ENCODE results near the gene KRTAP19-8.

Gene KRTAP19-8

DNA sequence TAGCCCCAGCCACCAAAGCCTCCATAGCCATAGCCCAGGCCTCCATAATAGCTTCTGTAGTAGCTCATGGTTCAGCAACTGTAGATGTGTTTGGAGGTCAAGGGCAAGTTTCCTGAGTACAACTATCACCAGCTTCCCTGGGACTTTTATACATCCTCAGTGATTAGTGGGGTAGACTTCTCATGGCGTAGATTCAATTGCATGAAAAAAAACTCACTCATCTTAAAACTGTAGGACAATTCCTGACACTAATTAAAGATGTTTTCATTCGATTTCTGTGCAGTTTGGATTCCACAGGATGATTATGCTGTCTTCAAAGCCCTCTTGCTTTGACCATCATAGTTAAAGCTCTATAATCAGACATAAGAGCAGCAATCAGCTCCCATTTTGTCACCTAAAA is at the start of gene KRTAP19-8:
KRTAP19-8 (minus strand) TSS at position 101 of the 400 bp plus-strand sequence; CDS start at position 68, 33 bp downstream.
- DNase-seq = no peak

- no peak for DNase-seq
These were observed 49.6 kb upstream of the KRTAP19-8 start for GRCh38 chr21:31087639-31088473.

- no peak for DNase-seq
These were observed 46.4 kb upstream of the KRTAP19-8 start for GRCh38 chr21:31084689-31085088.

DNA sequence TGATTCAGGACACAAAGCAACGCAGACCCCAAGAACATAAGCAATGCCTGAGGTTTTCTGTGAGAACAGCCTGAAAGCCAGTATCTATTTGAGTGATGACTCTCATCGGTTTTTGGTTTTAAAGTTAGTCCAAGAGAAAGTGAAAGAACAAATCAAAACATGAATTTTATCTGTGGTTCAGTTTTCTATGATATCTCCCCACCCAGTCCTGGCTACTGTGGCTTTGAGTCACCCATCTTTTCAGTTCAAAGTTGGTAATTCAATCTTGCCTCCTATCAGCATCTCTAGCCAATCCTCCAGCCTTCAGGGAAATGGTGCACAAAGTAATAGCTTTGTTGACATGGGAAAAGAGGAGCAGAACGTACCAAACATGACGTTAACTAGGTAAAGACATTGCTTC is 40.5 kb upstream of the KRTAP19-8 start:
- no peak for DNase-seq

GRCh38 chr21:31078216-31078615 is 39.9 kb upstream of the KRTAP19-8 start:
- DNase-seq = no peak

- DNase-seq = no peak
These were observed 37.6 kb upstream of the KRTAP19-8 start for GRCh38 chr21:31075848-31076247.

DNA sequence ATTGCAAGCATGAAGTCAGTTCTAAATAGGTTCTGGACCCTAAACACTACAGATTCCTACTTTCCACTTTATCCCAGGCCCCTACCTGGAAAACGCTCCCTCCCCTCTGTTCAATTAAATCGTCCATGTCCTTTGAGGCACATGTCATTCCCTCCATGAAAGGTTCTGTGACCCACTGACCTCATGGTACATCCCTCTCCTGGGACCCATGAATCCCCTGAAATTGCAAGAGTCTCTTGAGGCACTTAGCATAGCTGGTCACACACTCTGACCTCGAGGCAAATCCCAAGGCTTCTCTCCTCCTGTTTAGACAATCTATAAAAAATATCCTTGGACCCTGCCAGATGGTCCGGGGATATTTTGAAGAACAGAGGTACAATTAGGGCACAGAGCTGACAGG is 34.3 kb upstream of the KRTAP19-8 start:
- no peak for DNase-seq

DNA sequence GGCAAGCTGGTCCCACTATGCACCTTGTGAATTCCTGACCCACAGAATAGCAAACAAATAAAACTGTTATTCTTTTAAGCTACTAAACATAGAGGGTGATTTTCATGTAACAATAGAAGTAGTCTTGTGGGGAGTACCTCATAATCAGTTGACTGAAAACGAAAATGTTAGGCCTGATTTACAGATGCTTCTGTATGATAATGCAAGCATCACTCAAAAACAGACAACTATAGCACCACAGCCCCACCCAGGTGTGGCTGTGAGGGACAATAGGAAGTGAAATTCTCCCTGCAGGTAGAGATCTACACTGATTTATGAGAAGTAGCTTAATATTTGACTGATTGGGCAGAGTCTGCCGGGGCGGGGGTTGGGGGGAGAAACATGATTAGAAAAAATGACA is 26.5 kb upstream of the KRTAP19-8 start:
- DNase-seq = no peak

GRCh38 chr21:31052489-31053142 is 14.3 kb upstream of the KRTAP19-8 start:
- DNase-seq = no peak

GRCh38 chr21:31050577-31051157 is 12.4 kb upstream of the KRTAP19-8 start:
- no peak for DNase-seq

DNA sequence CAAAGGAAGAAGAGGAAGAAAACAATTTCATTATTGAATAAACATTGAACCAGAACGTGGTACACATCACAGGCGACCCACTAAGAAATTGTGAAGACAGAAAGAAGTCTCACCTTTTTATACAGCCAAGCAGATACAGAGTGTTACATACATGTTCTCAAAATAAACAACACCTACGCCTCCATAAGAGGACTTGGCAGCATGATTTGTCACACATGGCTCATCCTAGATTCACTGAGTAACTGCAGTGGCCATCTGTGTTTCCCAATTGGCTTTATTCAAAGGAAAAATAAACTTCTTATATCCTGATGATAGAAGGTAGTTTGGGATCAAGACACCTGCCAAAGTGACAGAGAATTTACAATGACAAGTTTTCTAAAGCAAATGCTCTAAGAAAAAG is 7.6 kb upstream of the KRTAP19-8 start:
- no peak for DNase-seq

- no peak for DNase-seq
These were observed 5.2 kb upstream of the KRTAP19-8 start for GRCh38 chr21:31043471-31043870.

GRCh38 chr21:31042080-31042464 is 3.8 kb upstream of the KRTAP19-8 start:
- DNase-seq = no peak

DNA sequence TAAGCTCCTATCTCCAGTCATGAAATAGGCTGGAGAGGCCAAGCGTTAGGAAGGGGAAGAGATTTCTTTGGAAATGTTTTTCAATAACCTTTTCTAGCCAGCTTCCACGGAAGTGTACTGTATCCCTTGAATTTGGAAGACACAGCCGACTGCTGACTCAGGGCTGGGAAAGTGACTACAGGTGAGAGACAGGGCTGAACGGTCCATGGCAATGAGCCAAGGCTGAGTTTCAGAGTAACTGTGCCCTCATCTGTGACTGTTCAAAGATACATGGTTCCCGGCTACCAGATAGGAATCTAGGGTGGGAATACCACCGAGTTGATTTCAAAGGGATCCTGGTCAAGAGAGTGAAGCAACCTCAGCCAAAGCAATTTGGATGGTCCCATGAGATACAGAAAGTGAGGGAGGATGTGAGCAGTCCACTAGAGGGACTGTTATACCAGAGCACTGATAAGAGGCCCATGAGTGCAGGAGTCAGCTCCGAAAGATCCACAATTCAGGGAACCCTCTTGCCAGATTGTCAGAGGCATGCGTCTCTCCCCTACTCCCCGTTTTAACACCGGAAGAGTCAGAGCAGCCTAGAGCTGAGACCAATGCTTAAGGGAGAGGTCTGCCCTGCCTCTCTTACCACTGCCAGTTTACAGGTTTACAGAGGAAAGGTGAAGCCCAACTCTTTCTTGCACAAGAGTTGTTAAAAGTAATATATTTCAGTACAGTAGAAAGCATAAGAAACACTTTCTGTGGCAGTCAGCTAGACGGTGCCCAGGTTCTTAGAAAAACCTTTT is 3.2 kb upstream of the KRTAP19-8 start:
- no peak for DNase-seq

DNA sequence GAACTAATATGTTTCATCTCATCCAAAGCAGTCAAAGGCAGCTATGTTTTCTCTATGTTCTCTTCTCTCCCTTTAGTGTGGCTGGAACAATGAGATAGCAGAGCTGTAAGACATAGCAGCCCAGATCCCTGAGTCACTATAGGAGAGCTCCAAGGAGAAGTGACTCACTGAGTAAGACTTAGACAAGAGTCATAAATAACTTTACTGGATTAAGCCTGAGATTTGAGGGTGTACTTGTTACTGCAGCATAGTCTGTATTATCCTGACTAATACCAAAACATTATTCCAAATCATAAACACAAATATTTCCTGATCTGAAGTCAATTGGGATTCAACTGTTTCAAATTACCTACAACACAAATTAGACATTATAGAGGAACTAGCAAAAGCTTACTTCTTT is 3.9 kb downstream of the KRTAP19-8 start:
- DNase-seq = no peak

GRCh38 chr21:31030367-31031106 is 7.7 kb downstream of the KRTAP19-8 start:
- DNase-seq = no peak

GRCh38 chr21:31023680-31024079 is 14.6 kb downstream of the KRTAP19-8 start:
- no peak for DNase-seq

- no peak for DNase-seq
These were observed 16.0 kb downstream of the KRTAP19-8 start for GRCh38 chr21:31022306-31022705.

DNA sequence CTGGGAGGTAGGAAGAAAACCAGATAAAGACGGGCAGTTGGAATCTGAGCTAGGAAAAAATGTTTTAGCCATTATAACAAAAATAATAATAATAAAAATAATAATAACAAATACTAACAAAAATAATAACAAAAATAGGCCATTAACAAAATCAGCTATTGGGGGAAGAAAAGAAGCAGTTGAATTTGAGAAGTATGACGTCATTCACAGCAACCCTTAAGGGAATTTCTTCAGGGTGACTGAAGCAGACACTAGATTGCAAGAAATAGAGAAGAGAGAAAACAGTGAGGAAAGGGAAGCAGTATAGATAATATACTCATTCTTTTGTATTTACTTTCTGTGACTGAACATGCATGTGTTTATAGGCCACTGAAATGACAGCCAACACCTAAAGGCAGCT is 20.0 kb downstream of the KRTAP19-8 start:
- DNase-seq = no peak

GRCh38 chr21:31014891-31015290 is 23.4 kb downstream of the KRTAP19-8 start:
- DNase-seq = no peak

- DNase-seq = no peak
These were observed 25.9 kb downstream of the KRTAP19-8 start for GRCh38 chr21:31012133-31013089.

Measured in CD4-positive, alpha-beta T cell treated with Interleukin-12 subunit alpha and Interleukin-12 subunit beta, for 1 hour (primary cell).